ENCODE data around the gene ZFP62. TPM values are rescaled to one million over a fixed set of nuclear protein-coding genes. Genes with fewer than 3 reads are reported as not detected.

The ZFP62 gene
- total and polyA plus RNA-seq, 2 of the 8 experiments (the other 6 are each of a cell fraction or from before 2014, with no cell fraction given): 9.3 to 38.5 TPM

DNA sequence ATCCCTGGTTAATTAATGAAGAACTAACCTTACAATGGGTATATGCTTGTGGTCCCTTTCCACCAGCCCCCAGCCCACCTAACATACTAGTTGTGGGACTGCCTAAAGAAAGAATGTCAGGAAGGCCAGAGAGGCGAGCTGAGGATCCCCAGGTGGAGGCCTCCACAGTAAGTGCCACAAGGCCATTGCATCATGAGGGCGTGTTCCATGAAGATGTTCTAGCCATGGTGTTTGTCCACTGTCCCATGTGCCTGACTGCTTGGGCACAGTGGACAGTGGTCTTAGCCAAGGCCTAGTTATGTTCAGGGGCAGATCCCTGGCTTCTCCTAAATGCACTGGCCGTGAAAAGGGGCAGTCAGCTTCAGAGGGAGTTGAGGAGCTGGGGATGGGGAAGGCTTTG lies 21.1 kb downstream of the ZFP62 start (continued):
- no peak for TF ChIP-seq KDM4A (IDR thresholded peaks at IDR 0.05; ENCODE audit: low read depth, low read length, severe bottlenecking)
- TF ChIP-seq TCF12 (IDR thresholded peaks at IDR 0.05; ENCODE audit: low read depth, low read length): no peak

All from H1 (cell line).